LNCAP (cell line): ENCODE data around the gene TMEM144.

Experiments used
- CTCF ChIP-seq: fragments of 450-650 bp; IDR thresholded peaks from 2 replicates; pipeline ENCODE4 v1.5.1; 2017; ENCODE audit warnings: mild to moderate bottlenecking

The TMEM144 gene

GRCh38 chr4:158236304-158237030, 26.2 kb downstream of the TMEM144 start:
- no peak for TF ChIP-seq CTCF

GRCh38 chr4:158238575-158238974, 28.3 kb downstream of the TMEM144 start:
- TF ChIP-seq CTCF, result no peak

GRCh38 chr4:158239196-158239595, 28.9 kb downstream of the TMEM144 start:
- no peak for TF ChIP-seq CTCF

GRCh38 chr4:158243071-158243470, 32.8 kb downstream of the TMEM144 start:
- no peak for TF ChIP-seq CTCF

GRCh38 chr4:158250321-158250720, 40.0 kb downstream of the TMEM144 start:
- no peak for TF ChIP-seq CTCF

- peak; percentile 66 for TF ChIP-seq CTCF
These were observed 43.2 kb downstream of the TMEM144 start for GRCh38 chr4:158253350-158253980.

- no peak for TF ChIP-seq CTCF
These were observed 44.0 kb downstream of the TMEM144 start for GRCh38 chr4:158254292-158254691.
